CD4-positive, alpha-beta T cell treated with Interleukin-4 for 4 hours (primary cell): ENCODE measurements around the gene MIGA2.

ENCODE experiments used
- DNase-seq: peaks from one replicate; pipeline ENCODE4 v3.0.0-alpha.2; 2020

Gene MIGA2

GRCh38 chr9:129075996-129076639 lies 39.7 kb downstream of the MIGA2 start:
- no peak for DNase-seq

GRCh38 chr9:129076640-129077037 lies 40.2 kb downstream of the MIGA2 start:
- no peak for DNase-seq

- no peak for DNase-seq
Observed at GRCh38 chr9:129077236-129077635, 40.8 kb downstream of the MIGA2 start.

GRCh38 chr9:129078691-129079503 lies 42.5 kb downstream of the MIGA2 start:
- DNase-seq = no peak

- no peak for DNase-seq
Observed at GRCh38 chr9:129079829-129080228, 43.4 kb downstream of the MIGA2 start.

GRCh38 chr9:129080298-129080600 lies 43.8 kb downstream of the MIGA2 start:
- no peak for DNase-seq

- DNase-seq = peak; percentile 100
Observed at GRCh38 chr9:129080601-129081387, 44.4 kb downstream of the MIGA2 start, which contains the start of gene DOLPP1. Gene DOLPP1 (plus strand): TSS chr9:129081111. CDS start chr9:129081132, 21 bp downstream.

- no peak for DNase-seq
Observed at GRCh38 chr9:129081388-129081904, 45.0 kb downstream of the MIGA2 start.

GRCh38 chr9:129084087-129084486 lies 47.7 kb downstream of the MIGA2 start:
- no peak for DNase-seq

- DNase-seq = no peak
Observed at GRCh38 chr9:129089246-129089645, 52.8 kb downstream of the MIGA2 start.

- no peak for DNase-seq
Observed at GRCh38 chr9:129093602-129094386, 57.4 kb downstream of the MIGA2 start.

- DNase-seq = no peak
Observed at GRCh38 chr9:129094387-129095169, 58.2 kb downstream of the MIGA2 start.

GRCh38 chr9:129095170-129095667 lies 58.8 kb downstream of the MIGA2 start:
- DNase-seq = no peak

GRCh38 chr9:129095908-129096307 lies 59.5 kb downstream of the MIGA2 start:
- DNase-seq = no peak

GRCh38 chr9:129097671-129098306 lies 61.4 kb downstream of the MIGA2 start:
- no peak for DNase-seq

- no peak for DNase-seq
Observed at GRCh38 chr9:129098328-129098727, 61.9 kb downstream of the MIGA2 start.

GRCh38 chr9:129100383-129101169 lies 64.2 kb downstream of the MIGA2 start:
- no peak for DNase-seq

GRCh38 chr9:129101279-129101678 lies 64.9 kb downstream of the MIGA2 start:
- no peak for DNase-seq

- no peak for DNase-seq
Observed at GRCh38 chr9:129102095-129102525, 65.7 kb downstream of the MIGA2 start.
